HG03469 (cell line): ENCODE data around the gene CABLES2.

ENCODE experiments used
- ATAC-seq: cut with Tn5 transposase; IDR thresholded peaks from one replicate; pipeline ENCODE4 v1.9.1; 2021; ENCODE audit warnings: mild to moderate bottlenecking, moderate library complexity, moderate number of reproducible peaks; ENCODE audit not compliant: unreplicated experiment

Gene CABLES2

GRCh38 chr20:62362590-62362940 is 44.5 kb downstream of the CABLES2 start:
- no peak for ATAC-seq

- ATAC-seq: no peak
Observed at GRCh38 chr20:62361799-62362589, 45.1 kb downstream of the CABLES2 start.

- ATAC-seq: no peak
Observed at GRCh38 chr20:62360854-62361798, 46.0 kb downstream of the CABLES2 start.

- ATAC-seq: no peak
Observed at GRCh38 chr20:62359491-62360121, 47.5 kb downstream of the CABLES2 start.

- ATAC-seq: no peak
Observed at GRCh38 chr20:62359043-62359490, 48.0 kb downstream of the CABLES2 start.

- no peak for ATAC-seq
Observed at GRCh38 chr20:62358171-62359042, 48.7 kb downstream of the CABLES2 start.

- no peak for ATAC-seq
Observed at GRCh38 chr20:62357681-62358080, 49.4 kb downstream of the CABLES2 start.

GRCh38 chr20:62357187-62357667 is 49.9 kb downstream of the CABLES2 start:
- ATAC-seq: no peak

- no peak for ATAC-seq
Observed at GRCh38 chr20:62356589-62357186, 50.4 kb downstream of the CABLES2 start.

GRCh38 chr20:62355878-62356588 is 51.1 kb downstream of the CABLES2 start:
- no peak for ATAC-seq

- no peak for ATAC-seq
Observed at GRCh38 chr20:62355516-62355877, 51.6 kb downstream of the CABLES2 start.

- ATAC-seq: no peak
Observed at GRCh38 chr20:62354811-62355341, 52.2 kb downstream of the CABLES2 start.

GRCh38 chr20:62354031-62354808 is 52.9 kb downstream of the CABLES2 start:
- ATAC-seq: no peak

GRCh38 chr20:62353289-62354030 is 53.6 kb downstream of the CABLES2 start:
- ATAC-seq: no peak

- ATAC-seq: no peak
Observed at GRCh38 chr20:62352402-62353288, 54.4 kb downstream of the CABLES2 start.
